Measurements from ENCODE around the gene MICAL3.

- TF ChIP-seq POLR2A (IDR thresholded peaks at IDR 0.05) (no peak), CTCF (IDR thresholded peaks at IDR 0.05) (no peak)
These were observed 187.2 kb downstream of the MICAL3 start for GRCh38 chr22:17836992-17837742.

Measured in testis (tissue), 2 donors.